Heart left ventricle (tissue), 16 donors: ENCODE measurements around the gene AKAP17A. TPM values are rescaled to one million over a fixed set of nuclear protein-coding genes. Genes with fewer than 3 reads are reported as not detected.

Experiments
- ATAC-seq, 4 donors: fragments of 200-7000 bp; cut with Tn5 transposase; one replicate each; pipeline ENCODE4 v1.9.1; 2020 to 2022; ENCODE audit warnings: moderate library complexity in 4 of 4, mild to moderate bottlenecking in 3 of 4, moderate number of reproducible peaks in 1 of 4
- DNase-seq, 5 donors: peaks; one replicate each; pipeline ENCODE4 v3.0.0-alpha.2; 2020
- H3K27ac ChIP-seq, 12 donors: fragments of 200-600 bp; sonication (generic) in 4 of 12; one replicate each; pipeline versions ENCODE4 v1.5.0 to v1.8.0; 2016 to 2022; ENCODE audit warnings: mild to moderate bottlenecking in 2 of 12
- H3K27me3 ChIP-seq, 9 donors: fragments of 200-600 bp; sonication (generic) in 2 of 9; one replicate each; pipeline versions ENCODE4 v1.5.1 to v1.8.0; 2016 to 2022; ENCODE audit warnings: mild to moderate bottlenecking in 3 of 9
- H3K36me3 ChIP-seq, 9 donors: fragments of 200-600 bp; sonication (generic) in 2 of 9; one replicate each; pipeline versions ENCODE4 v1.5.0 to v1.8.0; 2018 to 2022; ENCODE audit warnings: mild to moderate bottlenecking in 2 of 9
- H3K4me1 ChIP-seq, 12 donors: fragments of 200-600 bp; sonication (generic) in 4 of 12; one replicate each; pipeline versions ENCODE4 v1.5.0 to v1.8.0; 2016 to 2022; ENCODE audit warnings: mild to moderate bottlenecking in 3 of 12
- H3K4me3 ChIP-seq, 12 donors: fragments of 200-600 bp; sonication (generic) in 4 of 12; one replicate each; pipeline versions ENCODE4 v1.5.0 to v1.8.0; 2017 to 2022; ENCODE audit warnings: mild to moderate bottlenecking in 9 of 12, moderate library complexity in 4 of 12
- H3K9me3 ChIP-seq, 12 donors: fragments of 200-600 bp; sonication (generic) in 4 of 12; one replicate each; pipeline versions ENCODE4 v1.5.0 to v1.8.0; 2016 to 2022; ENCODE audit warnings: mild to moderate bottlenecking in 1 of 12
- CTCF ChIP-seq, 12 donors: fragments of 200-600 bp; sonication (generic) in 4 of 12; IDR thresholded peaks; one replicate each; pipeline versions ENCODE4 v1.5.0 to v1.8.0; 2018 to 2022; ENCODE audit warnings: antibody characterized with exemption in 12 of 12, mild to moderate bottlenecking in 5 of 12
- POLR2A ChIP-seq, 2 donors: fragments of 450-650 bp; IDR thresholded peaks; one replicate each; pipeline ENCODE4 v1.6.1; 2017; ENCODE audit warnings: antibody characterized with exemption in 2 of 2, mild to moderate bottlenecking in 2 of 2, moderate library complexity in 2 of 2
- WGBS, 4 donors: extraction: QIAGEN DNeasy Blood & Tissue Kit in 2 of 4; methylation state at CpG; one replicate each; pipeline versions ENCODE4 v1.1.5 to v1.1.7; 2013 to 2018; 5-methylcytosine and 5-hydroxymethylcytosine counted together
- intact Hi-C, 10 donors: fragments of 100-400 bp; cut with DNase I; formaldehyde crosslinking; loops; one replicate each; pipeline versions ENCODE4 v1.11.1 to v1.14.2; 2022
- polyA plus RNA-seq, 2 donors: library from polyadenylated mRNA; stranded (reverse); fragments of 200-250 nt; gene quantifications; one replicate each; pipeline ENCODE4 v1.2.3, GENCODE V29; 2013
- total RNA-seq, 9 donors: library from RNA; depleted of rRNA in 2 of 9; stranded (reverse); fragments of >200 nt in 2 of 9; fragmentation: NEBNext Ultra II Directional in 3 of 9; extraction: Animal tissue kit (Norgen Biotek cat#: 25700) in 3 of 9; gene quantifications; one replicate each; pipeline versions ENCODE4 v1.1.0 to v1.2.4, GENCODE V29; 2016 to 2023
- donor health status: ischemic (EF 13 %, LVEDD 7.1; RV severe dilation, severe dysfunction).
- donor health status: healthy with polysubstance abuse.
- donor health status: DM: no; HTN: yes; CAD: no.
- donor health status: DM: no; HTN: no; CAD: no.
- donor health status: ischemic (EF 25% LVEDD 6.9; RV normal size, moderate dysfunction).
- donor health status: ischemic (EF 25% LVEDD 5.7; RV mildly dilated, moderate dysfunction).
- donor health status: healthy.
- donor health status: DM: yes; HTN: yes; CAD: no.
- donor health status: ischemic (EF 35%, LVEDD 5.7; RV mildly dilated, moderate dysfunction).
- donor health status: nonischemic (EF 11% LVEDD 7.7; RV severe dilation, severe dysfunction).
- donor health status: DM: yes; HTN: yes; CAD: no.
- donor health status: PGD.
- donor health status: ischemic (EF 29% LVEDD 5.4; RV normal size, mild dysfunction).
- donor health status: nonischemic (EF 23%, LVEDD 6.1; RV moderate dilation, normal function).

Gene AKAP17A
- total and polyA plus RNA-seq, 11 donors: 12.5 to 20.4 (median 16.1) TPM

- ATAC-seq: peak in 3 of 4 donors; percentile 13 to 29 (median 26)
- DNase-seq: no peak
Measured at GRCh38 chrX:1591863-1592469, 562 bp downstream of the AKAP17A start.

GRCh38 chrX:1592470-1593142 is 1.2 kb downstream of the AKAP17A start:
- peak overlapping the region in 10 of 12 donors; percentile 75 to 97 (median 87) for H3K27ac ChIP-seq
- WGBS, 4 donors: 1 to 3% (median 2%) methylated on average over 26 to 28 of the region's 28 CpGs
- H3K4me1 ChIP-seq: peaks cover 0 to 30% (median 17%) of the 10 kb centered on the region in 12 donors
- no peaks in the 10 kb centered on the region for H3K27me3 ChIP-seq
- ATAC-seq (peak in 3 of 4 donors; percentile 12 to 49 (median 25)), DNase-seq (no peak)
- peak overlapping the region; percentile 67 to 99 (median 80) for H3K4me3 ChIP-seq
- H3K36me3 ChIP-seq: peaks cover 0 to 41% (median 39%) of the 10 kb centered on the region in 9 donors
- no peaks in the 10 kb centered on the region for H3K9me3 ChIP-seq
- intact Hi-C loops: loop anchor here in 4 of 10 donors (5.0 kb wide), 3 partner anchors 140 to 200 kb away; partner anchors contain the start of genes ASMTL (in 2 of the 4) and SLC25A6 (in 1 of the 4)
- TF ChIP-seq POLR2A (IDR thresholded peaks at IDR 0.05) (no peak), CTCF (IDR thresholded peaks at IDR 0.05) (no peak)

More at GRCh38 chrX:1591863-1592469, 562 bp downstream of the AKAP17A start:
- H3K27me3 ChIP-seq: no peaks in the 10 kb centered on the region
- H3K4me1 ChIP-seq: peaks cover 0 to 30% (median 17%) of the 10 kb centered on the region in 12 donors
- peak overlapping the region; percentile 75 to 97 (median 86) for H3K27ac ChIP-seq
- WGBS, 4 donors: 1 to 2% (median 1%) methylated on average over 25 to 35 of the region's 35 CpGs
- no peak for TF ChIP-seq POLR2A (IDR thresholded peaks at IDR 0.05)
- TF ChIP-seq CTCF (IDR thresholded peaks at IDR 0.05): no peak
- H3K36me3 ChIP-seq: peaks cover 0 to 35% (median 32%) of the 10 kb centered on the region in 9 donors
- no peaks in the 10 kb centered on the region for H3K9me3 ChIP-seq
- intact Hi-C loops: loop anchor here in 4 of 10 donors (2.0 to 5.0 kb wide), 4 partner anchors 139 to 200 kb away; partner anchors contain the start of genes ASMTL (in 4 of the 4) and SLC25A6 (in 1 of the 4)
- H3K4me3 ChIP-seq: peak overlapping the region; percentile 67 to 99 (median 80)

GRCh38 chrX:1593286-1594271 is 2.2 kb downstream of the AKAP17A start:
- 81 to 91% (median 83%) methylated on average over 42 to 60 of the region's 60 CpGs for WGBS, 4 donors
- peaks cover 0 to 51% (median 49%) of the 10 kb centered on the region in 9 donors for H3K36me3 ChIP-seq
- TF ChIP-seq POLR2A (IDR thresholded peaks at IDR 0.05): no peak
- intact Hi-C loops: loop anchor here in 4 of 10 donors (5.0 kb wide), 3 partner anchors 141 to 201 kb away; partner anchors contain the start of genes ASMTL (in 2 of the 4) and SLC25A6 (in 1 of the 4)
- H3K4me1 ChIP-seq: peaks cover 0 to 30% (median 17%) of the 10 kb centered on the region in 12 donors
- ATAC-seq: no peak
- DNase-seq: no peak
- H3K9me3 ChIP-seq: no peaks in the 10 kb centered on the region
- peak overlapping the region in 10 of 12 donors; percentile 70 to 99 (median 85) for H3K4me3 ChIP-seq
- H3K27me3 ChIP-seq: no peaks in the 10 kb centered on the region
- peak overlapping the region in 6 of 12 donors; percentile 75 to 97 (median 87) for H3K27ac ChIP-seq

GRCh38 chrX:1595711-1596060 is 4.3 kb downstream of the AKAP17A start:
- TF ChIP-seq POLR2A (IDR thresholded peaks at IDR 0.05): no peak
- TF ChIP-seq CTCF (IDR thresholded peaks at IDR 0.05): no peak
- WGBS, 4 donors: 92 to 94% (median 93%) methylated on average over 16 to 17 of the region's 17 CpGs
- Histone ChIP-seq H3K36me3 (peaks cover 6 to 71% (median 70%) of the 10 kb centered on the region in 9 donors), H3K27ac (no peak overlapping the region), H3K4me3 (no peak overlapping the region), H3K4me1 (peaks cover 0 to 30% (median 16%) of the 10 kb centered on the region in 12 donors), H3K27me3 (no peaks in the 10 kb centered on the region), H3K9me3 (no peaks in the 10 kb centered on the region)
- no peak for ATAC-seq
- intact Hi-C loops: no loop called here
- DNase-seq: no peak
